Bronchial epithelial cell (primary cell): ENCODE results near the gene ABCC4. TPM values are rescaled to one million over a fixed set of nuclear protein-coding genes. Genes with fewer than 3 reads are reported as not detected.
"Not testable (repeated sequence)": the region's sequence is repeated elsewhere in the genome, so short reads cannot be mapped to it uniquely, and the experiment has no call there.

Experiments used
- DNase-seq: peaks from one replicate; pipeline ENCODE4 v3.0.0-alpha.2; 2010; ENCODE audit warnings: low read depth
- FAIRE-seq: peaks from 2 replicates; lab custom pipeline; 2011; peaks lifted over from hg19 to GRCh38; lab: Jason Lieb, UNC
- H3K27me3 ChIP-seq: 2 replicates; pipeline ENCODE4 v1.5.1; 2011; ENCODE audit warnings: low read length; ENCODE audit not compliant: control insufficient read depth, insufficient read depth
- H3K36me3 ChIP-seq: 2 replicates; pipeline ENCODE4 v1.5.1; 2011; ENCODE audit warnings: low read length; ENCODE audit not compliant: control insufficient read depth, insufficient read depth
- H3K4me3 ChIP-seq: 2 replicates; pipeline ENCODE4 v1.5.1; 2011; ENCODE audit warnings: mild to moderate bottlenecking, low read depth, low read length, control low read depth
- CTCF ChIP-seq: IDR thresholded peaks from 2 replicates; pipeline ENCODE4 v1.5.1; 2011; ENCODE audit warnings: mild to moderate bottlenecking, moderate library complexity, low read length, control low read depth, inconsistent platforms; ENCODE audit not compliant: insufficient read depth, severe bottlenecking
- total RNA-seq: library from RNA; depleted of rRNA; stranded (reverse); fragments of >200 nt; gene quantifications from 2 replicates; pipeline ENCODE4 v1.2.1, GENCODE V29; 2014

Gene ABCC4
- total RNA-seq, 1 donor from 2014 or later = 6.8 TPM

- TF ChIP-seq CTCF = no peak
- no peak overlapping the region for H3K4me3 ChIP-seq
- no peak for FAIRE-seq
Measured at GRCh38 chr13:95279016-95279415, 22.2 kb downstream of the ABCC4 start.

DNA sequence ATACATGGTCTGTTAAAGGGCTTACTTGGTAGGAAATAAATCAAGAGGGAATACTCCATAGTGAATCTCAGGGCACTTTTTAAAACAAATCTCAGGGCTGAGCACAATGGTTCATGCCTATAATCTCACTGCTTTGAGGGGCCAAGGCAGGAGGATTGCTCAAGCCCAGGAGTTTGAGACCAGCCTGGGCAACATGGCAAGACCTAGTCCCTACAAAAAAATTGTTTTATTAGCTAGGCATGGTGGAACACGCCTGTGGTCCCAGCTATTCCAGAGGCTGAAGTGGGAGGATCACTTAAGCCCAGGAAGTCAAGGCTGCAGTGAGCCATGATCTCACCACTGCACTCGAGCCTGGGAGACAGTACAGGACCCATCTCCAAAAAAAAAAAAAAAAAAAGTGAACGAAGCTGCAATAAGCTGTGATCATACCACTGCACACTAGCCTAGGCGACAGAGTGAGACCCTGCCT is 25.2 kb downstream of the ABCC4 start:
- Histone ChIP-seq H3K4me3 (no peak overlapping the region), H3K27me3 (no peaks in the 10 kb centered on the region), H3K36me3 (no peaks in the 10 kb centered on the region)
- FAIRE-seq (no peak), DNase-seq (peak; percentile 52)
- TF ChIP-seq CTCF = no peak

More at GRCh38 chr13:95279016-95279415, 22.2 kb downstream of the ABCC4 start:
- Histone ChIP-seq H3K27me3 (no peaks in the 10 kb centered on the region), H3K36me3 (no peaks in the 10 kb centered on the region)
- no peak for DNase-seq

- Histone ChIP-seq H3K4me3 (no peak overlapping the region), H3K36me3 (no peaks in the 10 kb centered on the region), H3K27me3 (no peaks in the 10 kb centered on the region)
- FAIRE-seq = no peak
- DNase-seq = peak; percentile 47
- no peak for TF ChIP-seq CTCF
Measured at GRCh38 chr13:95275322-95276036, 25.8 kb downstream of the ABCC4 start.

DNA sequence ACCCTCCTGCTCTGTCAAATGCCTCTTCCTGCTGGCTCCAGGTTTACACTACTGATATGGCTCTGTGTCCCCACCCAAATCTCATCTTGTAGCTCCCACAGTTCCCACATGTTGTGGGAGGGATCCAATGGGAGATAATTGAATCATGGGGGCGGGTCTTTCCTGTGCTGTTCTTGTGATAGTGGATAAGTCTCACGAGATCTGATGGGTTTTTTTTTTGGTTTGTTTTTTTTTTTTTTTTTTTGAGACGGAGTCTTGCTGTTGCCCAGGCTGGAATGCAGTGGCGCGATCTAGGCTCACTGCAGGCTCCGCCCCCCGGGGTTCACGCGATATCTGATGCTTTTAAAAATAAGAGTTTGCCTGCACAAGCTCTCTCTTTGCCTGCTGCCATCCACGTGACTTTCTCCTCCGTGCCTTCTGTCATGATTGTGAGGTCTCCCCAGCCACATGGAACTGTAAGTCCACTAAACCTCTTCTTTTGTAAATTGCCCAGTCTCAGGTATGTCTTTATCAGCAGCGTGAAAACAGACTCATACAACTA is 27.6 kb downstream of the ABCC4 start:
- H3K4me3 ChIP-seq, H3K36me3 ChIP-seq, DNase-seq, H3K27me3 ChIP-seq, FAIRE-seq: not testable (repeated sequence)

GRCh38 chr13:95272076-95272475 is 29.2 kb downstream of the ABCC4 start:
- H3K27me3 ChIP-seq, DNase-seq, H3K36me3 ChIP-seq, H3K4me3 ChIP-seq, FAIRE-seq: not testable (repeated sequence)

DNA sequence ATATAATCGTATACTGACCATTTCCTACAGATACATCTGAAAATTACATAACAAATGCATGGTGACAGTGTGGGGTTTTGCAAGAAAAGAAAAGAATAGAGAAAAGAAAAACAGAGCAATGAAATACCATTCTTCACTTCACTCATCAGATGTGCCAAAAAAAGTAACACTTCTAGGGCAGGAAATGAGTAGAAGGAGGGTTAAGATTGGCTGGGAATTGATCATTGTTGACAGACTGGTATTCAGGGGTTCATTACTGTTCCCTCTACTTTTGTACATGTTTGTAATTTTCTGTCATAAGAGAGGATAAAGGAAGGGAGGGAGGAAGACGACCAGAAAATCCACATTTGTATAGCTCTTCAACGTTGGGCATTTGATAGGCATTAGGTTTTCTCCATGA is 31.5 kb downstream of the ABCC4 start:
- peak; percentile 14 for DNase-seq
- no peak for TF ChIP-seq CTCF
- no peak for FAIRE-seq
- Histone ChIP-seq H3K36me3 (no peaks in the 10 kb centered on the region), H3K27me3 (no peaks in the 10 kb centered on the region), H3K4me3 (no peak overlapping the region)

DNA sequence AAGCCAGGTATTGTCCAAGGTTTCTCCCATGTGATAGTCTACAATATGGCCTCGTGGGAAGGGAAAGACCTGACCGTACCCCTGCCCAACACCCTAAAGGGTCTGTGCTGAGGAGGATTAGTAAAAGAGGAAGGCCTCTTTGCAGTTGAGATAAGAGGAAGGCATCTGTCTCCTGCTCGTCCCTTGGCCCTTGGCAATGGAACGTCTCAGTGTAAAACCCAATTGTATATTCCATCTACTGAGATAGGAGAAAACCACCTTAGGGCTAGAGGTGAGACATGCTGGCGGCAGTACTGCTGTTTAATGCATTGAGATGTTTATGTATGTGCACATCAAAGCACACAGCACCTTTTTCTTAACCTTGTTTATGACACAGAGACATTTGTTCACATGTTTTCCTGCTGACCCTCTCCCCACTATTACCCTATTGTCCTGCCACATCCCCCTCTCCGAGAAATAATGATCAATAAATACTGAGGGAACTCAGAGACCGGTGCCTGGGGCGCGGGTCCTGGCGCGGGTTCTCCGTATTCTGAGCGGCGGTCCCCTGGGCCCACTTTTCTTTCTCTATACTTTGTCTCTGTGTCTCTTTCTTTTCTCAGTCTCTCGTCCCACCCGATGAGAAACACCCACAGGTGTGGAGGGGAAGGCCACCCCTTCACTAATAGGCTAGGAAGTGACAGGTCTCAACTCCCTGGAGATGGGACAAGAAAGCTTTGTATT is 32.7 kb downstream of the ABCC4 start:
- not testable (repeated sequence) for FAIRE-seq

More for the DNA sequence above, 32.7 kb downstream of the ABCC4 start:
- not testable (repeated sequence) for H3K4me3 ChIP-seq, DNase-seq, H3K27me3 ChIP-seq, H3K36me3 ChIP-seq
